Measurements from ENCODE around the gene PLEK2.
A peak's percentile ranks its signal among the peaks of the same experiment; 100 is the strongest.
"Not testable (repeated sequence)": the region's sequence is repeated elsewhere in the genome, so short reads cannot be mapped to it uniquely, and the experiment has no call there.

The PLEK2 gene

DNA sequence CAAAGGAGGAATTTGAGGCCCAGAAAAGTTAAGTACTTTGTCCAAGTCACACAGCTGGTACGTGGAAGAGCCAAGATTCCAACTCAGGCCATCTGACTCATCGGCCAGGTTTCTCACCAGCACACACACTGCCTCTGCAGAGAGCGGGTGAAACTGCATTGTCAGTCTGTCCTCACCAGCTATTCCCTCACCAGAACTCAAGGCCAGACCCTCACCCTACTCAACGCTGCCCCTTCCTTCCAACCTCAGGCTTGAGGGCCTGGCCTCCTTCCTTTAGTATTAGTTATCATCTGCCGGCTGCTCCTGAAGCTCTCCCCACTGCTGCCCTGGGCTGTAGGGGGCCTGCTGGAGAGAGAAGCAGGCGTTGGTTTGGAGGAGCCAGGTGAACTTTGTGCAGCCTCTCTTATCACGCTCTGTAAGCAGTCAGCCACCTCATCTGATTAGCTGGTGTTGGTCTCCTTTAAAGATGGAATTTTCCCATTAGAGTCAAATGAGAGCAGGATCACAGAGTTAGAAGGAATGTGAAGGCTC lies 16.6 kb upstream of the PLEK2 start:
- DNase-seq = no peak

DNA sequence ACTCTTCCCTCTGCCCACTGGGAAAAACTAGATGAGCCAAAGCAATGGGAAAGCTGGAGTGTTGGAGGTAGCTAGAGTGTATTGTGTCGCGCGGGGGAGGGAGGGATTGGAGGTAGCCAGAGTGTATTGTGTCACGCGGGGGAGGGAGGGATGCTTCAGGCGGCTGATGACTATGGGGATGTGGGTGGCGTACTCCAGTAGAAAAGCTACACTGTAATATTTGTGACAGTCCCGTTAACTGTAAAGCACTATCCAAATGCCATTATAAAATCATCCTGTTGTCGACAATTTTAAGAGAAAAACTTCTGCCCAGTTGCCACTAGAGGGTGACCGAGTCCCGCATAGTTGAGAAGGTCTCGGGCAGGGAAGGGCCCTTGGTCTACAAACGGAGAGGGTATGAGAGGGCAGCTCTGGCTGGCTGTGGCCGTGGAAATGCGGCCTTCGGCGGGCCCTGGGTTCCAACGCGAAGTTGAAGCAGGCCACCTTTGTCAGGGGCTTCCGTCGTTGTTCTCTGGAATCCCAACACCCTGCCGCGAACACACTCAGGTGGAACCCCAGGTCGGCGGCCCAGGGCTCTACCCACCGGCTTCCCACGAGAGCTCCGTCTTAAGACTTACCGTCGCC lies 15.1 kb upstream of the PLEK2 start:
- peak; percentile 46 to 81 for DNase-seq

GRCh38 chr14:67426161-67426560 lies 14.2 kb upstream of the PLEK2 start:
- no peak for DNase-seq

DNA sequence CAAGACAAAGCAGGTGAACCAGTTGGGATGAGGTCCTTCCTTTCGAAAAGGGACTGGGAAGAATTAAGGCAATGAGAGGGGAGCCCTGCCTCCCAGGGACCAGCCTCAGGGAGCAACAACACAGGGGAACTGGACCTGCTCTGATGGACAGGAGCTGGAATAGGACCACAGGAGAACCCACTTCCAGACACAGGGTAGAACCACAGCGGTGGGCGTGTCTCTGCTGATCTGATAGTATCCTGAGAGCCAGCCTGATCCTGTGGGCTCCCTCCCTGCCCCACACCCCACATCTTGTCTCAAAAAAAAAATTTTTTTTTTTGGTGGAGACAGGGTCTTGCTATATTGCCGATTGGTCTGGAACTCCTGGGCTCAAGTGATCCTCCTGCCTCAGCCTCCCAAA lies 13.6 kb upstream of the PLEK2 start:
- DNase-seq = no peak

- no peak for DNase-seq
Observed at GRCh38 chr14:67424539-67424938, 12.6 kb upstream of the PLEK2 start.

DNA sequence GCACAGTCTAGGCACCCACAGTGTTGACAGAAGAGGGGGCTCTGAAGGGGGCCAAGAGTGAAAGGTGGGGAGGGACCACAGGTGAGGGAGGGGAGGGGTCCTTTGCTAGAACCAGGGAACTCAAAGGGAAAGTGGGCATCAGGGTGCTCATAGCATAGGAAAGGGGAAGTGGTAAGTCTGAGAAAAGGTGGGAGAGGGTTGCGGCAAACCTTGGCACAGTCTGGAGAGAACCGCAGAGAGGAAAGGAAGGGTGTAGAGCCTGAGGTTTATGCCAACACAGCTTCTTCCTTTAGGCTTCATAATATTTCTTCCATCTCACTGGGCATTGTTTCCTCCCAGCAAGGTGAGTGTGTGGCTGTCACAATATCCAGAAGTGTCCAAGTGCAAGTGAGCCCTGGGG lies 11.5 kb upstream of the PLEK2 start:
- no peak for DNase-seq

- no peak for DNase-seq
Observed at GRCh38 chr14:67421356-67422224, 9.6 kb upstream of the PLEK2 start.

- no peak for DNase-seq
Observed at GRCh38 chr14:67420102-67420739, 8.3 kb upstream of the PLEK2 start.

DNA sequence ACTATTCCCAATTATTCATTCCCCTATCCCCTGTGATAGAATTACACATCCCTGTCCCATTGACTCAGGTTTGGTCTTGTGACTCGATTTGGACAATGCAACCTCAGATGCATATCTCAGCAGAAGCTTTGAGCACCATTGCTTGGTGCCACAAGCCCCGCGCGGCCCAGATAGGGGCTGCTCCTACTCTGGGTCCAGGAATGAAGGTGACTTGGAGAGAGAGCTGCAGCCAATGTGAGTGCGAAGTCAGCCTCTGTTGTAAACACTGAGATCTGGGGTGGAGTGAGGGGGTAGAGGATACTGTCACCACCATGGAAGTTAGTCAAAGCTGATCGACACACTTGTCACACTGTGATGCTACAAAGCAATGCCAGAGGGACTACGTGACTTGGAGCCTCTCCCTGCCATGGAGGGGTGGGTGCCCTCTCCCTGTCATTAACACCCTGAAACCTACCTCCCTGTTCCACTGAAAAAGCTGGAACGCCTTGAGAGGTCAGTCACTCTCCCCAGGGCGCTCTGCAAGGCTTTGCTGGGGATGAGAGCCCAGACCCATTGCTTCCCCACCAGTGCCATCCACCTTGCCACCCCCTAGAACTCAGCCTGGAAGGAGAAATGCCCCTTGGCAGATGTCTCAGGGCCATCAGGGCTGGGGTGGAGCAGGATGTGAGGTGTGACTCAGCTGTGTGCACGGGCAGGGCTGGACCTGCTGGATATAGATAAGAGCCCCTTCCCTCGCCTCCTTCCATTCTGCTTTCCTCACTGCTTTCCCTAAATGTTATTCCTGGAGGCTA lies 6.6 kb upstream of the PLEK2 start:
- DNase-seq = no peak

- no peak for DNase-seq
Observed at GRCh38 chr14:67417633-67418032, 5.7 kb upstream of the PLEK2 start.

GRCh38 chr14:67416810-67417209 lies 4.8 kb upstream of the PLEK2 start:
- DNase-seq = no peak

GRCh38 chr14:67416085-67416484 lies 4.1 kb upstream of the PLEK2 start:
- DNase-seq = no peak

DNA sequence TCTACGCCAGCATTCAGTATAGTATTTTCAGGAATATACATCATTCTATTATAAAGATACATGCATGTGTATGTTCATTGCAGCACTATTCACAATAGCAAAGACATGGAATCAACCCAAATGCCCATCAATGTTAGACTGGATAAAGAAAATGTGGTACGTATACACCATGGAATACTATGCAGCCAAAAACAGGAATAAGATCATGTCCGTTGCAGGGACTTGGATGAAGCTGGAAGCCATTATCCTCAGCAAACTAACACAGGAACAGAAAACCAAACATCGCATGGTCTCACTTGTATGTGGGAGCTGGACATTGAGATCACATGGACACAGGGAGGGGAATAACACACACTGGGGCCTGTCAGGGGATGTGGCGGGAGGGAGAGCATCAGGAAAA lies 3.6 kb upstream of the PLEK2 start:
- DNase-seq = not testable (repeated sequence)

DNA sequence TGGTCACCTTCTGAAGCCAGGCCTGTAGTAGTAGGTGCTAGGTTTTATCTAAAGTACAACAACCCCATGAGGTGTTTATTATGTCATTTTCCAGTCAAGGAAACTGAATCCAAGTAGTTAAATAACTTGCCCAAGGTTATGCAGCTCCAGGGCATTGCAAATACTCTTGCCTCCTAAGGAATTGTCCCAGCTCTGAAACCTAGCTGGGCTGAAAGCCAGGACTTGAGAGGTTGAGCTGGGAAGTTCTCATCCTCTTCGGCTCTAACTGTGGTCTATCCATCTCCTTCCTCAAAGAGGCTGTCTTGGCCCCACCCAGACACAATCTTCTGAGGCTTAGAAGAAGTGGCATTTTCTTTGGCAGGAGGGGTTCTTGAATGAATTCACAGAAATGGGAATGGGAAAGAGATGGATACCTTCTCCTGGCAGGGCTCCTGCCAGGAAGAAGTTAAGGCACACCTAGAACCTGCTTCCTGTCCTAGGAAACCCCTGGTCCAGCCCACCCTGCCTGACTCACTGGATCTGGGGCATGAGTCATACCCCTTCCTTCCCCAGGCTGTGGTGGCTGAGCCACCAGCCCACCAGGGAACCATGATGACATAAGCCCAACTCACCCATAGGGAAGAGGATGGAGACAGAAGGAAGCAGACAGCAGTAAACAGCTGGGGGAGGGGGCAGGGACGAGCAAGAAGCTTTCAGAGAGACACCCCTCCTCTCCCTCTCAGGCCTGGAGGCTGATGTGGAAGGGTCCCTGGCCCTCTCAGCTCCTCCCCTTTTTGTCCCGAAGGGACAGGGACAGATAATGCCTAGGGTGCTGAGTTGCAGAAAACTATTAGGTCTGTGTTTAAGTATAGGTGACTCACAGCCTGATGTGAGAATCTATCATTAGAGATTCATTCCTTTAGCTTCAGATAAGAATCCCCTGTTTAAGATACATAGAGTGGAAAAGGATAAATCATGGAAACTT lies 2.1 kb upstream of the PLEK2 start:
- no peak for DNase-seq

- no peak for DNase-seq
Observed at GRCh38 chr14:67411370-67411769, 595 bp downstream of the PLEK2 start.

GRCh38 chr14:67410313-67410712 lies 1.7 kb downstream of the PLEK2 start:
- DNase-seq = no peak

- DNase-seq = no peak
Observed at GRCh38 chr14:67409461-67409860, 2.5 kb downstream of the PLEK2 start.

DNA sequence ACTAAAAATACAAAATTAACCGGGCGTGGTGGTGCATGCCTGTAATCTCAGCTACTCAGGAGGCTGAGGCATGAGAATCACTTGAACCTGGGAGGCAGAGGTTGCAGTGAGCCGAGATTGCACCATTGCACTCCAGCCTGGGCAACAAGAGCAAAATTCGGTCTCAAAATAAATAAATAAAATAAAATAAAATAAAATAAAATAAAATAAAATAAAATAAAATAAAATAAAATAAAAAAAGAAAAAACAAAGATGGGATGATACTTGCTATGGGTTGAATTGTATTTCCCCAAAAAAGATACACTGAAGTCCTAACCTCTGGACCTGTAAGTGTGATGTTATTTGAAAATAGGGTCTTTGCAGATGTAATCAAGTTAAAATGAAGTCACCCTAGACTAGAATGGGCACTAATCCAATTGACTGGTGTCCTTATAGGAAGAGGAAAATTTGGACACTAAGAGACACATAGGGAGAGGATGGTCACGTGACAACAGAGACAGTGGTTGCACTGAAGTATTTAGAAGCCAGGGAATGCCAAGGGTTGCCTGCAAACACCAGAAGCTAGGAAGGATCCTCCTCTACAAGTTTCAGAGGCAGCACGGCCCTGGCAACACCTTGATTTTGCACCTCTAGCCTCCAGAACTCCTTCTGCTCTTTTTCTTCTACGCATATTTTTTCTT lies 3.7 kb downstream of the PLEK2 start:
- not testable (repeated sequence) for DNase-seq

GRCh38 chr14:67405771-67406170 lies 6.2 kb downstream of the PLEK2 start:
- DNase-seq = no peak

- DNase-seq = no peak
Observed at GRCh38 chr14:67400434-67400833, 11.5 kb downstream of the PLEK2 start.

GRCh38 chr14:67397536-67397935 lies 14.4 kb downstream of the PLEK2 start:
- DNase-seq = no peak
